ENCODE measurements around the gene COPZ2.

COPZ2 gene

GRCh38 chr17:47982091-47982617 lies 55.4 kb downstream of the COPZ2 start:
- DNase-seq (ENCODE audit: insufficient read length, low spot score), result no peak
- TF ChIP-seq POLR2AphosphoS5 (IDR thresholded peaks at IDR 0.05; ENCODE audit: low read depth, low read length) (no peak), PAX5 (IDR thresholded peaks at IDR 0.05; ENCODE audit: insufficient read depth, low read length, severe bottlenecking) (no peak), POU2F2 (IDR thresholded peaks at IDR 0.05; ENCODE audit: low read depth, low read length) (no peak), TAF1 (IDR thresholded peaks at IDR 0.05; ENCODE audit: low read depth, low read length) (no peak), SPI1 (IDR thresholded peaks at IDR 0.05; ENCODE audit: low read depth, low read length) (no peak), POLR2A (IDR thresholded peaks at IDR 0.05; ENCODE audit: low read depth, low read length) (no peak)
- no peak for FAIRE-seq

GRCh38 chr17:47981462-47981861 lies 56.1 kb downstream of the COPZ2 start:
- DNase-seq (ENCODE audit: insufficient read length, low spot score), result no peak
- FAIRE-seq, result no peak
- TF ChIP-seq POLR2A (IDR thresholded peaks at IDR 0.05; ENCODE audit: low read depth, low read length), result no peak
- no peak for TF ChIP-seq POU2F2 (IDR thresholded peaks at IDR 0.05; ENCODE audit: low read depth, low read length)
- TF ChIP-seq SPI1 (IDR thresholded peaks at IDR 0.05; ENCODE audit: low read depth, low read length), result no peak

GRCh38 chr17:47980541-47980940 lies 57.1 kb downstream of the COPZ2 start:
- TF ChIP-seq SPI1 (IDR thresholded peaks at IDR 0.05; ENCODE audit: low read depth, low read length), result no peak
- TF ChIP-seq TAF1 (IDR thresholded peaks at IDR 0.05; ENCODE audit: low read depth, low read length), result no peak
- no peak for TF ChIP-seq PAX5 (IDR thresholded peaks at IDR 0.05; ENCODE audit: insufficient read depth, low read length, severe bottlenecking)
- no peak for TF ChIP-seq POU2F2 (IDR thresholded peaks at IDR 0.05; ENCODE audit: low read depth, low read length)
- no peak for TF ChIP-seq POLR2A (IDR thresholded peaks at IDR 0.05; ENCODE audit: low read depth, low read length)
- no peak for TF ChIP-seq POLR2AphosphoS5 (IDR thresholded peaks at IDR 0.05; ENCODE audit: low read depth, low read length)
- DNase-seq (ENCODE audit: insufficient read length, low spot score) (no peak), FAIRE-seq (no peak)

GRCh38 chr17:47978324-47978723 lies 59.3 kb downstream of the COPZ2 start:
- DNase-seq (ENCODE audit: insufficient read length, low spot score) (peak; percentile 78), FAIRE-seq (peak; percentile 16)
- TF ChIP-seq POU2F2 (IDR thresholded peaks at IDR 0.05; ENCODE audit: low read depth, low read length) (no peak), PAX5 (IDR thresholded peaks at IDR 0.05; ENCODE audit: insufficient read depth, low read length, severe bottlenecking) (no peak), SPI1 (IDR thresholded peaks at IDR 0.05; ENCODE audit: low read depth, low read length) (no peak), TAF1 (IDR thresholded peaks at IDR 0.05; ENCODE audit: low read depth, low read length) (no peak), POLR2AphosphoS5 (IDR thresholded peaks at IDR 0.05; ENCODE audit: low read depth, low read length) (no peak), POLR2A (IDR thresholded peaks at IDR 0.05; ENCODE audit: low read depth, low read length) (no peak)
